Prostate gland (tissue), 2 donors: ENCODE data around the gene ELOVL7. TPM values are rescaled to one million over a fixed set of nuclear protein-coding genes. Genes with fewer than 3 reads are reported as not detected.
"Not testable (repeated sequence)": the region's sequence is repeated elsewhere in the genome, so short reads cannot be mapped to it uniquely, and the experiment has no call there.

Experiments
- DNase-seq: peaks from one replicate; pipeline ENCODE4 v3.0.0-alpha.2; 2019; ENCODE audit warnings: low spot score
- H3K27ac ChIP-seq, 2 donors: fragments of 200-600 bp; sonication (generic); 2 replicates each; pipeline ENCODE4 v1.5.1; 2017 to 2019
- H3K27me3 ChIP-seq: fragments of 200-600 bp; sonication (generic); replicated peaks from 2 replicates; pipeline ENCODE4 v1.5.1; 2019; ENCODE audit not compliant: insufficient read depth
- H3K36me3 ChIP-seq, 2 donors: fragments of 200-600 bp; sonication (generic); 1 replicate in 1 of 2; 2 replicates in 1 of 2; pipeline versions ENCODE4 v1.5.1 to v1.8.1; 2017 to 2019
- H3K4me1 ChIP-seq: fragments of 200-600 bp; sonication (generic); replicated peaks from 2 replicates; pipeline ENCODE4 v1.5.1; 2019
- H3K4me3 ChIP-seq, 2 donors: fragments of 200-600 bp; sonication (generic); 2 replicates each; pipeline ENCODE4 v1.5.1; 2017 to 2019
- H3K9me3 ChIP-seq: fragments of 200-600 bp; sonication (generic); 2 replicates; pipeline ENCODE4 v1.5.1; 2017
- POLR2A ChIP-seq: fragments of 450-650 bp; IDR thresholded peaks from one replicate; pipeline ENCODE4 v1.6.1; 2016; ENCODE audit warnings: antibody characterized with exemption, mild to moderate bottlenecking
- POLR2AphosphoS5 ChIP-seq: sonication (generic); formaldehyde crosslinking; IDR thresholded peaks from one replicate; pipeline ENCODE4 v1.6.1; 2017; ENCODE audit warnings: antibody characterized with exemption
- WGBS: methylation state at CpG from one replicate; pipeline ENCODE4 v1.1.5; 2018; 5-methylcytosine and 5-hydroxymethylcytosine counted together
- intact Hi-C: fragments of 100-400 bp; cut with DNase I; formaldehyde crosslinking; loops from one replicate; pipeline ENCODE4 v1.14.2; 2022
- total RNA-seq, 2 donors: library from RNA; depleted of rRNA; stranded (reverse); fragments of >200 nt; gene quantifications; one replicate each; pipeline ENCODE4 v1.1.0, GENCODE V29; 2016
- TF ChIP-seq, protein P1 (sequence below), 4 experiments: fragments of 200-600 bp in 2 of 4; fragments of 450-650 bp in 2 of 4; sonication (generic) in 2 of 4; IDR thresholded peaks; 1 replicate in 3 of 4; 2 replicates in 1 of 4; pipeline ENCODE4 v1.5.1; 2016 to 2019; ENCODE audit warnings: antibody characterized with exemption in 4 of 4, mild to moderate bottlenecking in 2 of 4, moderate library complexity in 2 of 4

ELOVL7 gene
- total RNA-seq, 2 donors from 2014 or later: 15.7 to 23.8 TPM

DNA sequence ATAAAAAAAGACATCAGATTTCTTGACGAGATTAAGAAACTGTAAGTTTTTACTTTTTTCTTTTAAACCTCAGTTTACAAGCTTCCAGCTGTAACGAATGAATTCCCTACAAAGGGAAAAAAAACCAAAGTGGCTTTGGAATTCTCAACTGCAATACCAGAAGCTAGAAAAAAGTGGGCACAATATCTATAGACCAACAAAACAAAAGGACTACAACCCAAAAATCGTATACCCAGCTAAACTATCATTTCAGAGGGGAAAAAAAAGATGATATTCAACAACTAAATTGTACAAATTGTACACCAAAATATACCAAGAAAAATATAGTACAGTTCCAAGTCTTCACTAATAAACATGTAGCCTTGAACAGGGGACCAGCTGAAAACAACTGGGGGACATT lies 26.8 kb upstream of the ELOVL7 start:
- intact Hi-C loops: no loop called here
- DNase-seq: no peak

GRCh38 chr5:60860572-60860971 lies 16.5 kb upstream of the ELOVL7 start:
- H3K4me3 ChIP-seq, H3K36me3 ChIP-seq, H3K9me3 ChIP-seq, H3K4me1 ChIP-seq, intact Hi-C loops, H3K27me3 ChIP-seq, DNase-seq, H3K27ac ChIP-seq: not testable (repeated sequence)
- WGBS: 84% methylated on average over 16 of the region's 16 CpGs

More for the DNA sequence above, 26.8 kb upstream of the ELOVL7 start:
- Histone ChIP-seq H3K4me1 (no peaks in the 10 kb centered on the region), H3K9me3 (no peaks in the 10 kb centered on the region), H3K27me3 (no peaks in the 10 kb centered on the region), H3K36me3 (no peaks in the 10 kb centered on the region), H3K4me3 (no peak overlapping the region), H3K27ac (no peak overlapping the region)
- 93% methylated on average over 3 of the region's 3 CpGs for WGBS
- TF ChIP-seq POLR2AphosphoS5 (no peak), POLR2A (no peak)
- TF ChIP-seq, protein P1, sequence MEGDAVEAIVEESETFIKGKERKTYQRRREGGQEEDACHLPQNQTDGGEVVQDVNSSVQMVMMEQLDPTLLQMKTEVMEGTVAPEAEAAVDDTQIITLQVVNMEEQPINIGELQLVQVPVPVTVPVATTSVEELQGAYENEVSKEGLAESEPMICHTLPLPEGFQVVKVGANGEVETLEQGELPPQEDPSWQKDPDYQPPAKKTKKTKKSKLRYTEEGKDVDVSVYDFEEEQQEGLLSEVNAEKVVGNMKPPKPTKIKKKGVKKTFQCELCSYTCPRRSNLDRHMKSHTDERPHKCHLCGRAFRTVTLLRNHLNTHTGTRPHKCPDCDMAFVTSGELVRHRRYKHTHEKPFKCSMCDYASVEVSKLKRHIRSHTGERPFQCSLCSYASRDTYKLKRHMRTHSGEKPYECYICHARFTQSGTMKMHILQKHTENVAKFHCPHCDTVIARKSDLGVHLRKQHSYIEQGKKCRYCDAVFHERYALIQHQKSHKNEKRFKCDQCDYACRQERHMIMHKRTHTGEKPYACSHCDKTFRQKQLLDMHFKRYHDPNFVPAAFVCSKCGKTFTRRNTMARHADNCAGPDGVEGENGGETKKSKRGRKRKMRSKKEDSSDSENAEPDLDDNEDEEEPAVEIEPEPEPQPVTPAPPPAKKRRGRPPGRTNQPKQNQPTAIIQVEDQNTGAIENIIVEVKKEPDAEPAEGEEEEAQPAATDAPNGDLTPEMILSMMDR (IDR thresholded peaks at IDR 0.05): no peak

- Histone ChIP-seq H3K36me3 (no peaks in the 10 kb centered on the region), H3K4me3 (no peak overlapping the region), H3K27ac (no peak overlapping the region), H3K27me3 (no peaks in the 10 kb centered on the region), H3K4me1 (no peaks in the 10 kb centered on the region), H3K9me3 (no peaks in the 10 kb centered on the region)
- WGBS: 100% methylated on average over 1 of the region's 1 CpG
- TF ChIP-seq POLR2AphosphoS5: no peak
- no peak for TF ChIP-seq POLR2A
- TF ChIP-seq, protein P1 (IDR thresholded peaks at IDR 0.05): no peak
- DNase-seq: no peak
- intact Hi-C loops: no loop called here
These were observed 12.0 kb upstream of the ELOVL7 start for GRCh38 chr5:60856066-60856465.

DNA sequence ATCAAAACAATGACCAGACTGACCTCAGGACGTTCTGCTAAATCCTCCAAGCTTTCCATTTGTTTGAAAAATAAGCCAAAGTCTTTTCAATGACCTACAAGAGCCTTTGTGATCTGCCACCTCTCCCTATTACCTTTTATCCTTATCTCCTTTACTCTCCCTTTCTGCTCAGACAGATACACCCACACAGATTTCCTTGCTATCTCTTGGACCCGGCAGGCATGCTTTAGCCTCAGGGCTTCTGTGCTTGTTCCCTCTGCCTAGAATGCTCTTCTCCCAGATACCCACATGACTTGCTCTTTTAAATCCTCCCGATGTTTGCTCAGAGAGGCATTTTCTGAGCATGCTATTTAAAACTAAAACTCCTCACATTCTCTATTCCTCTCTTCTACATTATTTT lies 8.9 kb upstream of the ELOVL7 start:
- intact Hi-C loops: no loop called here
- H3K4me1 ChIP-seq: no peaks in the 10 kb centered on the region
- H3K27me3 ChIP-seq: no peaks in the 10 kb centered on the region
- 35% methylated on average over 3 of the region's 3 CpGs for WGBS
- H3K27ac ChIP-seq: no peak overlapping the region
- no peaks in the 10 kb centered on the region for H3K9me3 ChIP-seq
- DNase-seq: no peak
- H3K4me3 ChIP-seq: no peak overlapping the region
- no peaks in the 10 kb centered on the region for H3K36me3 ChIP-seq
- no peak for TF ChIP-seq POLR2A
- TF ChIP-seq POLR2AphosphoS5: no peak
- TF ChIP-seq, protein P1 (IDR thresholded peaks at IDR 0.05): no peak

GRCh38 chr5:60852317-60852716 lies 8.2 kb upstream of the ELOVL7 start:
- no peak overlapping the region for H3K4me3 ChIP-seq
- no peak for DNase-seq
- no peaks in the 10 kb centered on the region for H3K9me3 ChIP-seq
- H3K27ac ChIP-seq: no peak overlapping the region
- H3K36me3 ChIP-seq: no peaks in the 10 kb centered on the region
- intact Hi-C loops: no loop called here
- WGBS: 53% methylated on average over 2 of the region's 2 CpGs
- H3K4me1 ChIP-seq: no peaks in the 10 kb centered on the region
- no peaks in the 10 kb centered on the region for H3K27me3 ChIP-seq
- TF ChIP-seq POLR2AphosphoS5 (no peak), POLR2A (no peak)
- TF ChIP-seq, protein P1 (IDR thresholded peaks at IDR 0.05): no peak
